Measurements from ENCODE around the gene OR4D2. TPM values are rescaled to one million over a fixed set of nuclear protein-coding genes. Genes with fewer than 3 reads are reported as not detected.
"Not testable (repeated sequence)": the region's sequence is repeated elsewhere in the genome, so short reads cannot be mapped to it uniquely, and the experiment has no call there.

Gene OR4D2
- total RNA-seq, 1 experiment from 2014 or later: not detected

DNA sequence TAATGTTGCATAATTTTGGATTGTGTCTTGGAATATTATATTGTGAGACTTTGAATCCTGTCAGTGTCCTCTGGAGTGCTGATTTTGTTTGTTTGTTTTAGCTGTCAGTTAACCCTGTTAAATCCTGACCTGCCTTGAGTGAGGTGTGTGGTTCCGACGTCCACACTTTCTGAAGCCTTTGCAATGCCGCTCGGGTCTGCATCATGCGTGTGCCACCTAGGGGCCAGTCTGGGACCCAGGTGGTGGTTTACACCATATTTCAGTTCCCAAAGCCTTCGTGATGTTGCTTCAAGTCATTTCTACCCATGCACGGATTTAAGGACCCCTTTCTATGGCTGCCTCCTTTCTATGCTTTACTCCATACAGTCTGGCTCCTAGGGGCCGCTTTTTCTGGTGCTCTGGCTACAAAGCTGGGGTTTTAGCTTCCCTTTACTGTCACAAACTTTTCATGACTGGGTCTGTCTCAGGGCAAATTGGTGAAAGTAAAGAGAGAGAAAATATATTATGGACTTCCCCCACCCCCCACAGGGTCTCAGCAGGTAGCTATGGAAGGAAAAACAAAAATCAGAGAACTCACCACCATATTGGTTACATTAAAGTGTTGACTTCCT is 30.0 kb upstream of the OR4D2 start:
- Histone ChIP-seq H3K27me3 (replicated peaks; ENCODE audit: control insufficient read depth, insufficient read depth, low read length) (no peaks in the 10 kb centered on the region; the same call in 1 of the 2 replicates), H3K9me3 (no peaks in the 10 kb centered on the region), H3K4me1 (no peaks in the 10 kb centered on the region), H3K4me3 (ENCODE audit: low read depth, low read length) (no peak overlapping the region), H3K36me3 (ENCODE audit: control insufficient read depth, insufficient read depth, low read length) (no peaks in the 10 kb centered on the region)
- intact Hi-C loops (cut with micrococcal nuclease; ENCODE audit: unreplicated experiment): loop anchor here (1.0 kb wide), 1 partner anchor 14 kb away; no protein-coding TSS in a partner anchor
- DNase-seq: peak in 1 of 2 experiments; percentile 51
- ChIA-PET CTCF (no interaction called here), POLR2A (no interaction called here)
- H3K27me3 Mint-ChIP-seq (ENCODE audit: insufficient read depth, unreplicated experiment): peaks cover 34% of the 10 kb centered on the region
- no peak overlapping the region for H3K4me3 Mint-ChIP-seq (ENCODE audit: unreplicated experiment)
- no peaks in the 10 kb centered on the region for H3K36me3 Mint-ChIP-seq (ENCODE audit: insufficient read depth, unreplicated experiment)
- no peak overlapping the region for H3K27ac Mint-ChIP-seq (ENCODE audit: unreplicated experiment)
- no TSS peak for BruUV-seq (replicated peaks)
- TF ChIP-seq, protein P1, sequence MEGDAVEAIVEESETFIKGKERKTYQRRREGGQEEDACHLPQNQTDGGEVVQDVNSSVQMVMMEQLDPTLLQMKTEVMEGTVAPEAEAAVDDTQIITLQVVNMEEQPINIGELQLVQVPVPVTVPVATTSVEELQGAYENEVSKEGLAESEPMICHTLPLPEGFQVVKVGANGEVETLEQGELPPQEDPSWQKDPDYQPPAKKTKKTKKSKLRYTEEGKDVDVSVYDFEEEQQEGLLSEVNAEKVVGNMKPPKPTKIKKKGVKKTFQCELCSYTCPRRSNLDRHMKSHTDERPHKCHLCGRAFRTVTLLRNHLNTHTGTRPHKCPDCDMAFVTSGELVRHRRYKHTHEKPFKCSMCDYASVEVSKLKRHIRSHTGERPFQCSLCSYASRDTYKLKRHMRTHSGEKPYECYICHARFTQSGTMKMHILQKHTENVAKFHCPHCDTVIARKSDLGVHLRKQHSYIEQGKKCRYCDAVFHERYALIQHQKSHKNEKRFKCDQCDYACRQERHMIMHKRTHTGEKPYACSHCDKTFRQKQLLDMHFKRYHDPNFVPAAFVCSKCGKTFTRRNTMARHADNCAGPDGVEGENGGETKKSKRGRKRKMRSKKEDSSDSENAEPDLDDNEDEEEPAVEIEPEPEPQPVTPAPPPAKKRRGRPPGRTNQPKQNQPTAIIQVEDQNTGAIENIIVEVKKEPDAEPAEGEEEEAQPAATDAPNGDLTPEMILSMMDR (IDR thresholded peaks at IDR 0.05; ENCODE audit: insufficient read depth in 1 of 2, low read depth in 1 of 2, low read length in 1 of 2, severe bottlenecking in 1 of 2, unreplicated experiment in 1 of 2): peak; percentile 61 to 79
- peaks cover 10% of the 10 kb centered on the region for H3K9me3 Mint-ChIP-seq (ENCODE audit: unreplicated experiment)
- no peaks in the 10 kb centered on the region for H3K4me1 Mint-ChIP-seq (ENCODE audit: low read depth, unreplicated experiment)

DNA sequence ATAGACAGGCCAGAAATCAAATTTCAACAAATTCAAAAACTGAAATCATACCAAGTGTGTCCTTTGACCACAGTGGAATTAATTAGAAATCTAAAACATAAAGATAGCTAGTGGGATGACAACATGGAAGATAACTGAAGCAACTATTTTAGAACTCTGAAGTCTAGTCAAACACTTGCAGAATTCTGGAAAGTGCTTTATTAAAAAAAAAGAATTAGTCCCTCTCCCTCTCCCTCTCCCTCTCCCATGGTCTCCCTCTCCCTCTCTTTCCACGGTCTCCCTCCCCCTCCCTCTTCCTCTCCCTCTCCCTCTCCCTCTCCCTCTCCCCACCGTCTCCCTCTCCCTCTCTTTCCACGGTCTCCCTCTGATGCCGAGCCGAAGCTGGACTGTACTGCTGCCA is 25.3 kb upstream of the OR4D2 start:
- no peak for DNase-seq
- H3K9me3 ChIP-seq: no peaks in the 10 kb centered on the region; the same call in 1 of the 2 replicates
- Mint-ChIP-seq H3K27ac (ENCODE audit: unreplicated experiment) (no peak overlapping the region), H3K36me3 (ENCODE audit: insufficient read depth, unreplicated experiment) (no peaks in the 10 kb centered on the region), H3K9me3 (ENCODE audit: unreplicated experiment) (peaks cover 35% of the 10 kb centered on the region), H3K4me1 (ENCODE audit: low read depth, unreplicated experiment) (no peaks in the 10 kb centered on the region), H3K27me3 (ENCODE audit: insufficient read depth, unreplicated experiment) (peaks cover 37% of the 10 kb centered on the region), H3K4me3 (ENCODE audit: unreplicated experiment) (no peak overlapping the region)
- intact Hi-C loops (cut with micrococcal nuclease; ENCODE audit: unreplicated experiment): no loop called here
- H3K4me1 ChIP-seq: no peaks in the 10 kb centered on the region
- no peaks in the 10 kb centered on the region for H3K36me3 ChIP-seq (ENCODE audit: control insufficient read depth, insufficient read depth, low read length)
- TF ChIP-seq, protein P1 (IDR thresholded peaks at IDR 0.05; ENCODE audit: insufficient read depth in 1 of 2, low read depth in 1 of 2, low read length in 1 of 2, severe bottlenecking in 1 of 2, unreplicated experiment in 1 of 2): no peak
- ChIA-PET POLR2A (no interaction called here), CTCF (no interaction called here)
- no TSS peak for BruUV-seq (replicated peaks)
- H3K27me3 ChIP-seq (replicated peaks; ENCODE audit: control insufficient read depth, insufficient read depth, low read length): no peaks in the 10 kb centered on the region
- no peak overlapping the region for H3K4me3 ChIP-seq (ENCODE audit: low read depth, low read length)

DNA sequence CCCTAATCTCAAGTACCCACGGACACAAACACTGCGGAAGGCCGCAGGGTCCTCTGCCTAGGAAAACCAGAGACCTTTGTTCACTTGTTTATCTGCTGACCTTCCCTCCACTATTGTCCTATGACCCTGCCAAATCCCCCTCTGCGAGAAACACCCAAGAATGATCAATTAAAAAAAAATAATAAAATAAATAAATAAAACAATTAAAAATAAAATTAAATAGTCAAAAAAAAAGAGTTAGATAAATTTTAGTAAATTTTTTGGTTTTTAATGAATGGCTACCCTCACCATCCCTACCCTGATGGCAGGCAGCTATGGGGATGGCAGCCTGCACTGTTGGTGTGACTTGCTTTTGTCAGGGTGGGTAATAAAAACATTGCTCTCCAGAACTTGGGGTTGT is 23.4 kb upstream of the OR4D2 start:
- H3K36me3 Mint-ChIP-seq (ENCODE audit: insufficient read depth, unreplicated experiment); CTCF ChIA-PET; H3K4me1 Mint-ChIP-seq (ENCODE audit: low read depth, unreplicated experiment); H3K36me3 ChIP-seq (ENCODE audit: control insufficient read depth, insufficient read depth, low read length); POLR2A ChIA-PET; H3K27ac Mint-ChIP-seq (ENCODE audit: unreplicated experiment); H3K4me3 ChIP-seq (ENCODE audit: low read depth, low read length); H3K9me3 ChIP-seq; H3K4me3 Mint-ChIP-seq (ENCODE audit: unreplicated experiment); H3K27me3 ChIP-seq (replicated peaks; ENCODE audit: control insufficient read depth, insufficient read depth, low read length); BruUV-seq (replicated peaks); DNase-seq; H3K4me1 ChIP-seq; intact Hi-C loops (cut with micrococcal nuclease; ENCODE audit: unreplicated experiment): not testable (repeated sequence)
- Mint-ChIP-seq H3K9me3 (ENCODE audit: unreplicated experiment) (peaks cover 35% of the 10 kb centered on the region), H3K27me3 (ENCODE audit: insufficient read depth, unreplicated experiment) (peaks cover 32% of the 10 kb centered on the region)

Data from Caco-2 (cell line).